Activated naive CD8-positive, alpha-beta T cell (primary cell): Measurements from ENCODE around the gene KIRREL3.
"Not testable (repeated sequence)": the region's sequence is repeated elsewhere in the genome, so short reads cannot be mapped to it uniquely, and the experiment has no call there.

Source experiments
- H3K27ac Mint-ChIP-seq: one replicate; pipeline ENCODE4 v1.8.0; 2021; ENCODE audit warnings: mixed read lengths
- H3K27me3 Mint-ChIP-seq: one replicate; pipeline ENCODE4 v1.8.0; 2021; ENCODE audit warnings: mixed read lengths
- H3K36me3 Mint-ChIP-seq: one replicate; pipeline ENCODE4 v1.8.0; 2021; ENCODE audit warnings: mixed read lengths
- H3K4me1 Mint-ChIP-seq: one replicate; pipeline ENCODE4 v1.8.0; 2021; ENCODE audit warnings: low read depth, mixed read lengths
- H3K4me3 Mint-ChIP-seq: one replicate; pipeline ENCODE4 v1.8.0; 2021; ENCODE audit warnings: mild to moderate bottlenecking, mixed read lengths
- H3K9me3 Mint-ChIP-seq: one replicate; pipeline ENCODE4 v1.8.0; 2021; ENCODE audit warnings: low read depth, mixed read lengths

The KIRREL3 gene

DNA sequence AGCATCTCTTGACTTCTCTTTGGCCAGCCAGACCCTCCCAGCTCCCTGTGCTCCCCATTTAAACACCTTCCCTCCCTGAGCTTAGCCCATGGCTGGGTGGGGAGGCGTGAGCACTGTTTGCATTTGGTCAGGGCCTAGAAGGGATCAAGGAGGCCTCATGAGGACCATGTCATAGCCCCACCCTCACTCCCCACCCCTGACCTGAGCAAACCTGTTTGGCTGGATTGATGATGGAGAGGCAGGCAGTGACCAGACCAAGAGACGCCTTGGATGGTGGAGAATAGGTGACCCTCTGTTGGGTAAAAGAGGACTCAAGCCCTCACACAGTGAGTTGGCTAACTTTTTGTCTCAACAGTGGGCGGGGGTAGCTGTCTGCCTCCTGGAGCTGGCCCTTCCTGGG lies 595.2 kb downstream of the KIRREL3 start:
- H3K27ac Mint-ChIP-seq: no peak overlapping the region
- no peaks in the 10 kb centered on the region for H3K27me3 Mint-ChIP-seq
- no peaks in the 10 kb centered on the region for H3K9me3 Mint-ChIP-seq
- peaks cover 6% of the 10 kb centered on the region for H3K36me3 Mint-ChIP-seq
- H3K4me3 Mint-ChIP-seq: no peak overlapping the region
- no peaks in the 10 kb centered on the region for H3K4me1 Mint-ChIP-seq

DNA sequence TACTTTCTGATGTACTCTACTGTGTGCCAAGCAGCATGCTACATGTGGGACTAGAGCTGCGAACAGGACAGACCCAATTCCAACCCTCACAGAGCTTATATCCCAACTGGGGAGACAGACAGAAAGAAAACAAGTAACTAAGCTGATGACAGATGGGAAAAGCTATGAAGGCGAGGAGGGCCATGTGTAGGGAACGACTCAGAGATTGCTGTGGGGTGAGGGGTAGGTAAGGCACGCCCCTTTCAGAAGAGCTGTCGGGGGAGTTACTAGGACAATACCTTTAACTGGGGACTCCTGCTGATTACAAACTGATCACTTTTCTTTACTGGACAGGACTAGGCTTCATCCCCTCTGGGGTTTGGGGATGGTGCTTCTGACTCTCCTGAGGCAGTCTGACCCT lies 596.2 kb downstream of the KIRREL3 start:
- Mint-ChIP-seq H3K27ac (no peak overlapping the region), H3K27me3 (no peaks in the 10 kb centered on the region), H3K4me1 (no peaks in the 10 kb centered on the region), H3K36me3 (peaks cover 4% of the 10 kb centered on the region), H3K9me3 (no peaks in the 10 kb centered on the region), H3K4me3 (no peak overlapping the region)

DNA sequence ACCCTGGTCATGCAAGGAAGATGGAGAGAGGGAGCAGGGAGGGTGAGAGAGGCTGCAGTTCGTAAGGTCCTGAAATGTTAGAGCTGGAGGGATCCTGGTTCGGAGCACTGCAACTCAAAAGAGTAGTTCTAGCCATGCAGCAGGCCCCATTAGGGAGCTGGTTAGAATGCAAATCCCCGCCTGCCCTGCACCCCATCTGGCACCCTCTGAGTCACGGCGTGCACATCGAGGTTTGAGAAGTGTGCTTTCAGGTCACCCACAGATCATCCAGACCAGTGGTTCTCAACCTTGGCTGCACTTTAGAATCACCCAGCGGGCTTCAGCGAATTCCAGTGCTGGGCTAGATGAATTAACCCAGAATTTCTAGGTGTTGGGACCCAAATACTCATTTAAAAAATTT lies 596.9 kb downstream of the KIRREL3 start:
- Mint-ChIP-seq H3K27ac (no peak overlapping the region), H3K4me1 (no peaks in the 10 kb centered on the region), H3K4me3 (no peak overlapping the region), H3K36me3 (peaks cover 2% of the 10 kb centered on the region), H3K9me3 (no peaks in the 10 kb centered on the region), H3K27me3 (no peaks in the 10 kb centered on the region)

DNA sequence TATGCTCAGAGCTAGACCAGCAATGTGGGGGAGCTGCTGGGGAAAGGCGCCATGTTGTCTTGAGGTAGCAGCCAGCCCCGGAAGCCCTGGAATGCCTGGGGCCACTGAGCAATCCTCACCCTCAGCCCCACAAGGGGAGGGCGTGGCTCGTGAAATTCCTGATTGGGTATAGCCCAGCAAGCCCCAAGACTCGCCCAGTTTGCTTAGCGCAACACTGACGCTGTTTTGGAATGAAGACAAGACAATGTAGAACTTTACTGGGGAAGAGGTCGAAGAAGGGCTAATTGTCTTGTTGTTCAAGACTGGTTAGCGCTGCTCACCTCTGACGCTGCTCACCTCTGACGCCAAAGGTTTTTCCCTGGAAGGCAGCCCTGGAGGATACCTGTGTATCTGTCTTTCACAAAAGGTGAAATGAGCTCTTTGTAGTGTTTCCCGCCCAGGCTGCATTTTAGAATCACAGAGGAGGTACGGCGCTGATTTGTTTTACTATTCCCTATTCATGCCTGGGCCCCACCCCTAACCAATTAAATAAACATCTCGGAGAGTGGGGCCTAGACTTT lies 597.5 kb downstream of the KIRREL3 start:
- Mint-ChIP-seq H3K27ac (no peak overlapping the region), H3K27me3 (no peaks in the 10 kb centered on the region)

DNA sequence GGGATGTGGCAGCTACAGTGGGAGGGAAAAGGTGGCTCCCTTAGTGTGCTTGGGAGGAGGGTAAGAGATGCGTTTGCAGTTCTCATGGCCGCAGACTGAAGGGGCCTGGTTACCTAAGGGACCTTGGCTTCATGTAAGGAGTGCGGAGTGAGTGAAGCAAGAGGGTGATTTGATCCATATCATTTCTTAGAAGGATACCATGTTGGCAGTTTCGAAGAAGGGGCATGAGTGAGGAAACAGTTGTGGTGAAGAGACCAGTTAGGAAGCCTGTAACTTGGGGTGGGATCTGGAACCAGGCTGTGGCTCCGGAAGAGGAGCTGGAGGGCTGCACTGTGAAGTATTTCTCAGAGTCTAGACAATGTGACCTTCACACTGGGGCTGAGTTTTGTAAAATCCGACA lies 600.1 kb downstream of the KIRREL3 start:
- Mint-ChIP-seq H3K36me3 (peaks cover 2% of the 10 kb centered on the region), H3K4me1 (no peaks in the 10 kb centered on the region), H3K27ac (no peak overlapping the region), H3K4me3 (no peak overlapping the region), H3K27me3 (no peaks in the 10 kb centered on the region), H3K9me3 (no peaks in the 10 kb centered on the region)

More for the DNA sequence above, 597.5 kb downstream of the KIRREL3 start:
- H3K4me3 Mint-ChIP-seq: no peak overlapping the region
- H3K9me3 Mint-ChIP-seq: no peaks in the 10 kb centered on the region
- H3K36me3 Mint-ChIP-seq: peaks cover 2% of the 10 kb centered on the region
- no peaks in the 10 kb centered on the region for H3K4me1 Mint-ChIP-seq

DNA sequence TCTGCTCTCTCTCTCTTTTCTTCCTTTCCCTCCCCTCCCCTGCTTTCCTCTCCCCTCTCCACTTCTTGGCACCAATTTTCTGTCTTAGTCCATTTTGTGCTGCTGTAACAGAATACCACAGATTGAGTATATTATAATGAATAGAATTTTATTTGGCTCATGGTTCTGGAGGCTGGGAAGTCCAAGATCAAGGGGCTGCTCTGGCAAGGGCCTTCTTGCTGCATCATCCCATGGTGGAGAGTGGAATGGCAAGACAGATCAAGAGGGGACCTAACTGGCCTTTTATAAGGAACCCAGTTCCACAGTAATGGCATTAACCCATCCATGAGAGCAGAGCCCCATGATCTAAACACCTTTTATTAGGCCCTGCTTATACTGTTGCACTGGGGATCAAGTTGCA lies 600.6 kb downstream of the KIRREL3 start:
- H3K4me1 Mint-ChIP-seq: no peaks in the 10 kb centered on the region
- no peaks in the 10 kb centered on the region for H3K9me3 Mint-ChIP-seq
- peaks cover 2% of the 10 kb centered on the region for H3K36me3 Mint-ChIP-seq
- no peak overlapping the region for H3K27ac Mint-ChIP-seq
- H3K27me3 Mint-ChIP-seq: no peaks in the 10 kb centered on the region
- no peak overlapping the region for H3K4me3 Mint-ChIP-seq

DNA sequence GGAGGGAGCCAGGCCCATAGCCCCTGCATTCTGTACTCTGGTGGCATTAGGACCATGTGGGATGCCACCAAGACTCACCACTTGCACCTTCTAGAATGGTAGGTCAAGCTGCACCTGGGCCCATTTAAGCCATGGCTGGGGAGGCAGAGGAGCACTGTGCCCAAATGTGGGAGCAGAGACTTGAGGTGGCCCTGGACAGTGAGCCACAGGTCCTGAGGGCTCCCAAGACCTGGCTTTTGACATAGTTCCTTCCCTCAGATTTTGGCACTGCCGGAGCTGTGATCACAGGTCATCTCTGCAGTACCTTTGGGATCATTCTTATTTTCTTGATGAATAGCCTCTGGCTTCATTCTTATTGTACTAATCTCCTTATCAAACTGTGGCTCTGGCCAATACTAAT lies 601.8 kb downstream of the KIRREL3 start:
- peaks cover 2% of the 10 kb centered on the region for H3K36me3 Mint-ChIP-seq
- no peak overlapping the region for H3K27ac Mint-ChIP-seq
- no peak overlapping the region for H3K4me3 Mint-ChIP-seq
- no peaks in the 10 kb centered on the region for H3K4me1 Mint-ChIP-seq
- H3K9me3 Mint-ChIP-seq: no peaks in the 10 kb centered on the region
- no peaks in the 10 kb centered on the region for H3K27me3 Mint-ChIP-seq

DNA sequence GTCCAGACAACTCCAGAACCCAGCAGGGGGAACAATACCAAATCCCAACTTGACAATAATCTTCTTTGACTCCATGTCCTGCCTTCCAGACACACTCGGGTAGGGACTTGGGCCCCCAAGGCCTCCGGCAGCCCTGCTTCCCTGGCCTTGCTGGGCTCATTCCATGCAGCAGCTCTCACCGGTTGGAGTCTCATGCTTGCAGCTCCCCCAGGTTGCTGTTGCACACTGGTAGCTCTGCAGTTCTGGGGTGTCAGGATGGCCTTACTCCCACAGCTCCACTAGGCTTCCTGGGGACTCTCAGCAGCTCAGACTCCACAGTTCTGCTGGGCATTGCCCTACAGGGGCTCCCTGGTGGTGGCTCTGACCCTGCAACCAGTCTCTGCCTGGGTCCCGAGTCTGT lies 602.3 kb downstream of the KIRREL3 start:
- Mint-ChIP-seq H3K4me1 (no peaks in the 10 kb centered on the region), H3K36me3 (peaks cover 2% of the 10 kb centered on the region), H3K27ac (no peak overlapping the region), H3K27me3 (no peaks in the 10 kb centered on the region), H3K9me3 (no peaks in the 10 kb centered on the region), H3K4me3 (no peak overlapping the region)

DNA sequence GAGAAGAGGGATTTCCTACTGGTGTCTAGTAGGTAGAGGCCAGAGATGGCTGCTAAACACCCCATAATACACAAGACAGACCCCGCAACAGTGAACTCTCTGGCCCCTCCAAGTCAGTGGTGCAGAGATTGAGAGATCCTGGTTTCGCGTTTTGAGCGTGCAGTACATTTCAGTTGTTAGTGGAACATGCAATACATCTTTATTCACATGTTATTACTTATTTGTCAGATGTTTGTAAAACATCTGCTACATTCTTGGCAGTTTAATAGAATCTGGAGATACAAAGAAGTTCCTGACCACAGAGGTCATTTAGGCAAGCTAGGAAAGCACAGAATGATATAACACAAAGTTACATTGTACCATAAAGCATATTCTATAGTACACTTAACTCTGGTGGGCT lies 603.6 kb downstream of the KIRREL3 start:
- H3K9me3 Mint-ChIP-seq: no peaks in the 10 kb centered on the region
- no peaks in the 10 kb centered on the region for H3K27me3 Mint-ChIP-seq
- no peak overlapping the region for H3K4me3 Mint-ChIP-seq
- peaks cover 2% of the 10 kb centered on the region for H3K36me3 Mint-ChIP-seq
- H3K27ac Mint-ChIP-seq: no peak overlapping the region
- peaks cover 2% of the 10 kb centered on the region for H3K4me1 Mint-ChIP-seq

DNA sequence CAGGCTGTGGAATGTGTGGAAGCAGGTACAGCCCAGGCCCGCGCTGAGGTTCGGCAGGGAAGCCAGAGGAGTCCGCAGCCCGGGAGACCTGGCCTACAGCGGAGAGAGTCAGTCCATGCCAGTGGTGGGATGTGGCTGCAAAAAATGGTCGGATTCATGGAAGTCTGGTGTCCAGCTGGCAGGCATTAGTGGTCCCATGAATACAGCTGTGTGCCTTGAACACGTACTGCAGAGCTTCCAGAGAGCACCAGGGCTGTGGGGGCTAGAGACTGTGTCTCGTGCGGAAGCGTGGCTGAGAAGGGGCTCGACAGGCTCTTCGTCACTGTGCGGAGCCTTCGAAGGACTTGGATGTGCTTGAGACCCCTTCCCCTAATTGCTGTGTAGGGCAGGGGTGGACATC lies 604.3 kb downstream of the KIRREL3 start:
- H3K27me3 Mint-ChIP-seq, H3K9me3 Mint-ChIP-seq, H3K4me3 Mint-ChIP-seq, H3K27ac Mint-ChIP-seq, H3K36me3 Mint-ChIP-seq, H3K4me1 Mint-ChIP-seq: not testable (repeated sequence)

DNA sequence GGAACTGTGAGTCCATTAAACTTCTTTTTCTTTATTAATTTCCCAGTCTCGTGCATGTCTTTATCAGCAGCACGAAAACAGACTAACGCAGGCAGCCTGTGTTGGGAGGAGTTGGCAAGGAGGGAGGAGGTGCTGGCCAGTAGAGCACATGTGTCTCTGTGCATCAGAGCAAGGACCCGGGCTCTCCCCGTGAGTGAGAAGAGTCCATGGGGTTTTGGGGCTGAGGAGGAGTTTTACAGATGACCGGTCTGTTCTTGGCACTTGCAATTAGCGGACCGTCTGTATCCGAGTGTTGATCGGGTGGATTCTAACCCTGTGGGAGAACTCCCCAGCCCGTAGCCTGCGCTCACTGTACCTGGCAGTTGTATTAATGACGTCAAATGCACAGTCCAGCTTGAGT lies 604.8 kb downstream of the KIRREL3 start:
- not testable (repeated sequence) for H3K9me3 Mint-ChIP-seq

DNA sequence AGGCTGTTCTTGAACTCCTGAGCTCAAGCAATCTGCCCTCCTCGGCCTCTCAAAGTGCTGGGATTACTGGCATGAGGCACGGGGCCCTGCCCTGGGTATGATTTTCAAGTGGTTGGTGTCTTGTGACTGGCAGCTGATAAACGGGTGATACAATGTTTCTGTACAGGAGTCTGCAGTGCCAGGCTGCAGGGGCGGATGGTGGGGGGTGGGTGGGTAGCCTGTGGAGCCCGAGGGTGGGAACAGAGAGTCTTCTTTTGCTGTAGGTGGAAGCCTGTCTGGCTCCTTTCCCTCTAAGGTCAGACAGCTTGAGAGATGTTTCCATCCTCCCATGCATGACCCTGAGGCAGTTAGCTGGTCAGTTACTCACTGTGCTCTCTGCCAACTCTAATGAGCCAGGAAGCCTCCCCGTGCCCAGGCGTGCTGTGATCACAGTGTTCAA lies 605.9 kb downstream of the KIRREL3 start:
- not testable (repeated sequence) for H3K9me3 Mint-ChIP-seq, H3K27ac Mint-ChIP-seq, H3K36me3 Mint-ChIP-seq, H3K4me3 Mint-ChIP-seq, H3K4me1 Mint-ChIP-seq, H3K27me3 Mint-ChIP-seq

More for the DNA sequence above, 604.8 kb downstream of the KIRREL3 start:
- H3K4me1 Mint-ChIP-seq, H3K27ac Mint-ChIP-seq, H3K36me3 Mint-ChIP-seq, H3K4me3 Mint-ChIP-seq, H3K27me3 Mint-ChIP-seq: not testable (repeated sequence)

DNA sequence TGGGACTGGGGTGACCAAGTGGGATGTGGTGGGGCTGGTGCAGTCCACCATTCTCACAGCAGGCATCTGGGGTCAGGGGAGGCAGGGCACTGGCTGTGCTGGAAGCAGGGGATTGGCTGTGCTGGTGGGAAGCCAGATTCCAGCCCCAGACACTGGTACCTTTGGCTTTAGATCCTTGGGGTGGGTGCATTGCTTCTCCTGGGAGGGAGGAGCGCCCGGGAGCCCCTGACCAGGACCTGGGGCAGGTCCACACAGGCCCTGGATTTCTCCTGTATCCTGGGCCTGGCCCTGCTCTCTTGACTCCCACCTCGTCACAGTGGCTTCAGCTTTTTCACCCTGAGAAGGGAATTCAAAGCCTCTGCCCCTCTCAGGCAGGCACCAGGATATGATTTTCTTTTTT lies 606.5 kb downstream of the KIRREL3 start:
- H3K27me3 Mint-ChIP-seq: no peaks in the 10 kb centered on the region
- H3K36me3 Mint-ChIP-seq: no peaks in the 10 kb centered on the region
- no peak overlapping the region for H3K27ac Mint-ChIP-seq
- no peaks in the 10 kb centered on the region for H3K9me3 Mint-ChIP-seq
- no peak overlapping the region for H3K4me3 Mint-ChIP-seq
- peaks cover 2% of the 10 kb centered on the region for H3K4me1 Mint-ChIP-seq

DNA sequence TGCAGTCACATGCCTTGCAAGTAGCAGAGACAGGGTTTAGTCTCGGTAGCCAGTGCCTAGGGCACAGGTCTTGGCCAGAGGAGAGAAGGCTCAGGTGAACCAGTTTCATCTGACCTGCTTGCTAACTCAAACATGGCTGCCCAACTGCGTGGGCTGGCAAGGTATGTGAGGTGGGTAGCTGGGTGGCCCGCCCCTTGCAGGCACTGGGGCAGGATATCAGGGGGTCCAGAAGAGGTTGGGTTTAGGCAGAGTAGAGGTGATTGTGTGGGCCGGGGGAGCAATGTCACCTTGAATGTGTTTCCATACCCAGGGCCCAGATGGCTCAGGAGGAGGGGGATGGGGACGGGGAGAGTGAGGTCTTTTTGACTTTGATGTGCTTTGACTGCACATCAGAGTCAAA lies 607.4 kb downstream of the KIRREL3 start:
- no peaks in the 10 kb centered on the region for H3K9me3 Mint-ChIP-seq

DNA sequence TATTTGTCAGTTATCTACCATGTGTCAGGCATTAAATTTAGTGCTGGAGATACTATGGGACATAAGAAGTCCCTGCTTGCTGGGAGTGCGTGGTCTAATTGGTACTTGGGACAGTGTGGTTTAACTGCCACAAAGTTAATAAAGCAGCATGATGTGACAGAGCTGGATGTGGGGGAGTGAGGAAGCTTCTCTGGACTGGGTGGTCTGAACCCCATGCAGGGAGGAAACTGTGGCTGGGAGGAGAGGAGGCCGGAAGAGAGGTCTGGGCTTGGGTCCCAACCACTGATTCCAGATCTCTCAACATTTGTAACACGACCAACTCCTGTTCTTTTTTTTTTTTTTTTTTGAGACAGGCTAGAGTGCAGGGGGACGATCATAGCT lies 607.9 kb downstream of the KIRREL3 start:
- Mint-ChIP-seq H3K4me3 (no peak overlapping the region), H3K4me1 (peaks cover 2% of the 10 kb centered on the region), H3K27me3 (no peaks in the 10 kb centered on the region), H3K27ac (no peak overlapping the region), H3K9me3 (no peaks in the 10 kb centered on the region), H3K36me3 (no peaks in the 10 kb centered on the region)

More for the DNA sequence above, 607.4 kb downstream of the KIRREL3 start:
- no peak overlapping the region for H3K27ac Mint-ChIP-seq
- no peak overlapping the region for H3K4me3 Mint-ChIP-seq
- no peaks in the 10 kb centered on the region for H3K27me3 Mint-ChIP-seq
- no peaks in the 10 kb centered on the region for H3K36me3 Mint-ChIP-seq
- peaks cover 2% of the 10 kb centered on the region for H3K4me1 Mint-ChIP-seq

DNA sequence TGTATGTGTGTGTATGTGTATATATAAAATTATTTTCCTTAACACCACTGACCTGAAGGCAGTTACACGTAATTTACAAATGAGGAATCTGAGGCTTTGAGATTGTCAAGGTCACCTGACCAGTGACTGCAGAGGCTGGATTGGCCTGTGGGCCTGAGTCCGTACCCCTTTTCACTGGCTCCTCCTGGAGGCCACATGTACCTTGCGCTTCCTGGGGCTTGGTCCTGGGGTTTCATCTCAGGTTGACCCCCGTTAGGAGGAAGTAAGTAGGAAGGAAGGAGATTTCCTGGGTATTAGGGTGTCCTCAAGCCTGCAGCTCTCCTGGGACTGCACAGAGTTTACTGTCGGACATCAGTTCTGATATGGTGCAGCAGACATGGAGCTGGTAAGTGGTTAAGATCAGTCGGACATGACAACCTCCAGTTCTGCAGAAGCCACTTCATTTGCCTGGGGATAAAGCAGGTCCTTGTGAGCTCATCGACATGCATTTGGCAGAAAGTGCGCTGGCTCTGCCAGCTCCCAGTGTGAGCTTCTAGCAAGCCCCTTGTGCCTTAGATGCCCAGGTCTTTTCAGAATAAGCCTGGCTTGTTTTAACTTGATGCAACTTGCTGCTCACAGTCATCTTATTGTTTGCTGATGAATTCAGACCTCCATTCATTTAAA lies 608.5 kb downstream of the KIRREL3 start:
- no peak overlapping the region for H3K27ac Mint-ChIP-seq
- no peak overlapping the region for H3K4me3 Mint-ChIP-seq
- H3K9me3 Mint-ChIP-seq: no peaks in the 10 kb centered on the region
- no peaks in the 10 kb centered on the region for H3K27me3 Mint-ChIP-seq
- H3K36me3 Mint-ChIP-seq: no peaks in the 10 kb centered on the region
- H3K4me1 Mint-ChIP-seq: peaks cover 2% of the 10 kb centered on the region
